SK-N-SH treated with all-trans-retinoic acid at 6 μM for 48 hours (cell line): ENCODE data around the gene IBSP.

Experiments used
- ATAC-seq: fragments of 200-7000 bp; cut with Tn5 transposase; 3 replicates; pipeline ENCODE4 v1.9.1; 2020; ENCODE audit warnings: mild to moderate bottlenecking, moderate library complexity
- BACH2 ChIP-seq: fragments of 250-450 bp; sonication (Bioruptor Pico); IDR thresholded peaks from 2 replicates; pipeline ENCODE4 v1.9.0; 2021; ENCODE audit warnings: mild to moderate bottlenecking, borderline replicate concordance
- PPARA ChIP-seq: fragments of 250-450 bp; sonication (Bioruptor Pico); IDR thresholded peaks from 2 replicates; pipeline ENCODE4 v1.5.0; 2020; ENCODE audit warnings: mild to moderate bottlenecking, borderline replicate concordance
- TCF4 ChIP-seq: fragments of 250-450 bp; sonication (Bioruptor Pico); IDR thresholded peaks from 2 replicates; pipeline ENCODE4 v1.8.0; 2021; ENCODE audit warnings: mild to moderate bottlenecking, moderate library complexity, borderline replicate concordance
- TOX ChIP-seq: fragments of 250-450 bp; sonication (Bioruptor Pico); IDR thresholded peaks from 2 replicates; pipeline ENCODE4 v1.8.0; 2021; ENCODE audit warnings: mild to moderate bottlenecking, moderate library complexity, borderline replicate concordance
- ZFP3 ChIP-seq: fragments of 250-450 bp; sonication (Bioruptor Pico); IDR thresholded peaks from 2 replicates; pipeline ENCODE4 v1.5.0; 2020; ENCODE audit warnings: mild to moderate bottlenecking, moderate library complexity
- ZNF565 ChIP-seq: fragments of 450-650 bp; formaldehyde crosslinking; conservative IDR thresholded peaks from 2 replicates; pipeline ENCODE4 v1.5.0; 2020; ENCODE audit warnings: low read depth, mild to moderate bottlenecking, moderate library complexity
- ZNF70 ChIP-seq: fragments of 450-650 bp; formaldehyde crosslinking; IDR thresholded peaks from 2 replicates; pipeline ENCODE4 v1.5.0; 2020; ENCODE audit warnings: mild to moderate bottlenecking, moderate library complexity
- TF ChIP-seq, protein P1 (sequence below): fragments of 250-450 bp; sonication (Bioruptor Pico); IDR thresholded peaks from 2 replicates; pipeline ENCODE4 v1.5.1; 2020; ENCODE audit warnings: low read depth, mild to moderate bottlenecking, moderate library complexity
- TF ChIP-seq, protein P2 (sequence below): fragments of 250-450 bp; sonication (Bioruptor Pico); IDR thresholded peaks from 2 replicates; pipeline ENCODE4 v1.5.1; 2021; ENCODE audit warnings: mild to moderate bottlenecking, moderate library complexity

The IBSP gene

DNA sequence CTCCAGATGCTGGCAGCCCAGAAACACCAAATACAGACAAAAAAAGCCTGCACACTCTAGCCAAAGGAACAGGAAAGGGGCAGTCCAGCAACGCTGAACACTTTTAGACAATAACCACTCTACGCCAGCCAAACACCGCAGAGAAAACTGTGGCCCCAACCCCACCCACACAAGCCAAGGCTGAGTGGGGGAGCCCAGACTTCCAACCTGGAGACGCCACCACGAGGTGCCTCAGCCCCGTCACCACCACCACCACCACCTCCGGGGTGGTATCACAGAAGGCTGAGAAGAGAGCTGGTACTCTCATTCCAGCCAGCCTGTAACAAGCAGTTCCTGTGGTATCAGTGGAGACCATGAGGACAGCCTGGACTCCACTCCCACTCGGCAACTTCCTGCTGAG, 56.2 kb downstream of the IBSP start (continued):
- TF ChIP-seq, protein P1, sequence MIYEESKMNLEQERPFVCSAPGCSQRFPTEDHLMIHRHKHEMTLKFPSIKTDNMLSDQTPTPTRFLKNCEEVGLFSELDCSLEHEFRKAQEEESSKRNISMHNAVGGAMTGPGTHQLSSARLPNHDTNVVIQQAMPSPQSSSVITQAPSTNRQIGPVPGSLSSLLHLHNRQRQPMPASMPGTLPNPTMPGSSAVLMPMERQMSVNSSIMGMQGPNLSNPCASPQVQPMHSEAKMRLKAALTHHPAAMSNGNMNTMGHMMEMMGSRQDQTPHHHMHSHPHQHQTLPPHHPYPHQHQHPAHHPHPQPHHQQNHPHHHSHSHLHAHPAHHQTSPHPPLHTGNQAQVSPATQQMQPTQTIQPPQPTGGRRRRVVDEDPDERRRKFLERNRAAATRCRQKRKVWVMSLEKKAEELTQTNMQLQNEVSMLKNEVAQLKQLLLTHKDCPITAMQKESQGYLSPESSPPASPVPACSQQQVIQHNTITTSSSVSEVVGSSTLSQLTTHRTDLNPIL = no peak

DNA sequence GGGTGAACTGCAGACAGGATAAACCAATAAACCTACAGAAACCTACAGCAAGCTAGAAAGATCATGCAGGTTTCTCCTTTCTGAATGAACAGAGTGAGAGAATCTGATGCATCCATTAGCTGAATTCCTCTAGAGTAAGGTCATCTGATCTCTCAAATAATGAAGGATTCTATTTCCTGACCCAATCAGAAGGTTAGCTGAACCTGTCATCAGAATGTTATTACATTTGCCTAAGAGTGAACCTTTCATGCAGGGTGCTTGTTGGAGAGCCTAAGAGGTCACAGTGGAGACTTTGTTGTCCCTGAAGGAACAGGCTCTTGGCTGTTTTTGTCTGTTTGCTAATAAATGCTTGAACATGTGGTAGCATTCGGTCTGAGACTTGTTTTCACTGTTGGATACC, 57.5 kb downstream of the IBSP start:
- TF ChIP-seq, protein P2, sequence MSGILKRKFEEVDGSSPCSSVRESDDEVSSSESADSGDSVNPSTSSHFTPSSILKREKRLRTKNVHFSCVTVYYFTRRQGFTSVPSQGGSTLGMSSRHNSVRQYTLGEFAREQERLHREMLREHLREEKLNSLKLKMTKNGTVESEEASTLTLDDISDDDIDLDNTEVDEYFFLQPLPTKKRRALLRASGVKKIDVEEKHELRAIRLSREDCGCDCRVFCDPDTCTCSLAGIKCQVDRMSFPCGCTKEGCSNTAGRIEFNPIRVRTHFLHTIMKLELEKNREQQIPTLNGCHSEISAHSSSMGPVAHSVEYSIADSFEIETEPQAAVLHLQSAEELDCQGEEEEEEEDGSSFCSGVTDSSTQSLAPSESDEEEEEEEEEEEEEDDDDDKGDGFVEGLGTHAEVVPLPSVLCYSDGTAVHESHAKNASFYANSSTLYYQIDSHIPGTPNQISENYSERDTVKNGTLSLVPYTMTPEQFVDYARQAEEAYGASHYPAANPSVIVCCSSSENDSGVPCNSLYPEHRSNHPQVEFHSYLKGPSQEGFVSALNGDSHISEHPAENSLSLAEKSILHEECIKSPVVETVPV (CRISPR knock-in tag) = no peak
- TF ChIP-seq TOX (no peak), ZFP3 (CRISPR knock-in tag) (no peak), PPARA (CRISPR knock-in tag) (no peak), BACH2 (no peak), ZNF565 (CRISPR knock-in tag) (no peak)
- ATAC-seq = peak; percentile 27; the same call in 1 of the 3 replicates

DNA sequence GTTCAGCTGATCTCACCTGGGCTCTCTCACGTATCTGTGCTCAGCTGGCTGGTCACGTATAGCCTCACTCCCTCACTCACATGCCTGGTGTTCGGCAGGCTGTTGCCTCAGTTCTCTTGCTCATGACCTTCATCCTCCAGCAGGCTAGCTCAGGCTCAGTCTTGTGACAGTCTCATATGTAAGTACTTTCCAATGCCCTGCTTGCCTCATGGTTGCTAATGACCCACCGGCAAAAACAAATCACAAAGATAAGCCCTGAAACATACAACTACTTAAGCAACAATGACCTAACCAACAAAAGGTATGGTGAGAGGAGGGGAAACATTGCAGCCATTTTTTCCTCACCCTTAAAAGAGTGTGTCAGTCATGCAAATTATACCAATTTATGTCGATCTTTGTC, 58.4 kb downstream of the IBSP start:
- peak; percentile 79 for TF ChIP-seq ZNF70 (CRISPR knock-in tag)
- TF ChIP-seq TCF4 = no peak
- ATAC-seq = no peak
